ENCODE measurements around the gene EIF4B.

- TF ChIP-seq CTCF (IDR thresholded peaks at IDR 0.05 in 2 of 3, conservative IDR thresholded peaks at IDR 0.05 in 1 of 3; ENCODE audit: borderline replicate concordance in 1 of 3, insufficient read depth in 1 of 3, low read depth in 2 of 3, low read length in 2 of 3) (no peak), POLR2AphosphoS5 (IDR thresholded peaks at IDR 0.05; ENCODE audit: low read depth, low read length) (peak; percentile 60), YY1 (IDR thresholded peaks at IDR 0.05; ENCODE audit: extremely low read depth, insufficient replicate concordance, low read depth, low read length) (no peak), EGR1 (IDR thresholded peaks at IDR 0.05; ENCODE audit: low read depth) (no peak), POLR2A (IDR thresholded peaks at IDR 0.05; ENCODE audit: borderline replicate concordance, extremely low read depth, insufficient read depth, insufficient read length) (peak; percentile 24), ZNF274 (IDR thresholded peaks at IDR 0.05; ENCODE audit: low read depth, low read length) (no peak)
- TF ChIP-seq, protein P1, sequence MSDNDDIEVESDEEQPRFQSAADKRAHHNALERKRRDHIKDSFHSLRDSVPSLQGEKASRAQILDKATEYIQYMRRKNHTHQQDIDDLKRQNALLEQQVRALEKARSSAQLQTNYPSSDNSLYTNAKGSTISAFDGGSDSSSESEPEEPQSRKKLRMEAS (IDR thresholded peaks at IDR 0.05): no peak
Measured at GRCh38 chr12:53047221-53048032, 41.2 kb downstream of the EIF4B start.

Measured in HCT116 (cell line).